Mesenchymal stem cell (in vitro differentiated cells and primary cell): Measurements from ENCODE around the gene SLC25A53.
"Not testable (repeated sequence)": the region's sequence is repeated elsewhere in the genome, so short reads cannot be mapped to it uniquely, and the experiment has no call there.

Experiments used
- DNase-seq: peaks from one replicate; pipeline ENCODE4 v3.0.0-alpha.2; 2013
- H2AFZ ChIP-seq: one replicate; pipeline ENCODE4 v1.6.1; 2013; ENCODE audit warnings: low read depth, mild to moderate bottlenecking, control low read depth, inconsistent platforms, low read length, moderate library complexity
- H2AK5ac ChIP-seq: 2 replicates; pipeline ENCODE4 v1.6.1; 2013; ENCODE audit warnings: low read length, moderate library complexity, mild to moderate bottlenecking, inconsistent platforms; ENCODE audit not compliant: severe bottlenecking
- H2BK120ac ChIP-seq: one replicate; pipeline ENCODE4 v1.6.1; 2013; ENCODE audit warnings: low read depth, mild to moderate bottlenecking, inconsistent platforms, low read length, moderate library complexity
- H2BK12ac ChIP-seq, 2 experiments: one replicate each; pipeline ENCODE4 v1.6.1; 2013; ENCODE audit warnings: inconsistent platforms in 2 of 2, low read length in 2 of 2, mild to moderate bottlenecking in 2 of 2, moderate library complexity in 2 of 2, control low read depth in 1 of 2
- H2BK15ac ChIP-seq: one replicate; pipeline ENCODE4 v1.6.1; 2013; ENCODE audit warnings: mild to moderate bottlenecking, low read depth, inconsistent platforms; ENCODE audit not compliant: poor library complexity, severe bottlenecking
- H2BK5ac ChIP-seq: 2 replicates; pipeline ENCODE4 v1.6.1; 2013; ENCODE audit warnings: low read depth, mild to moderate bottlenecking, low read length, control low read depth, inconsistent platforms; ENCODE audit not compliant: poor library complexity, severe bottlenecking
- H3K14ac ChIP-seq, 2 experiments: one replicate each; pipeline ENCODE4 v1.6.1; 2013; ENCODE audit warnings: inconsistent platforms in 2 of 2, low read length in 2 of 2, control low read depth in 1 of 2, mild to moderate bottlenecking in 1 of 2, moderate library complexity in 1 of 2
- H3K18ac ChIP-seq, 2 experiments: one replicate each; pipeline ENCODE4 v1.6.1; 2013; ENCODE audit warnings: inconsistent platforms in 2 of 2, low read length in 2 of 2, control low read depth in 1 of 2, low read depth in 1 of 2, mild to moderate bottlenecking in 1 of 2
- H3K23ac ChIP-seq, 2 experiments: one replicate each; pipeline ENCODE4 v1.6.1; 2013; ENCODE audit warnings: inconsistent platforms in 2 of 2, low read length in 2 of 2, mild to moderate bottlenecking in 2 of 2, moderate library complexity in 2 of 2, control low read depth in 1 of 2
- H3K27ac ChIP-seq: 2 replicates; pipeline ENCODE4 v1.5.1; 2013; ENCODE audit warnings: mild to moderate bottlenecking, moderate library complexity, low read length, control low read depth, inconsistent platforms; ENCODE audit not compliant: poor library complexity, severe bottlenecking
- H3K27me3 ChIP-seq, 2 experiments: 2 replicates each; pipeline versions ENCODE4 v1.6.1 to v1.7.0; 2013; ENCODE audit warnings: low read length in 2 of 2, mild to moderate bottlenecking in 2 of 2, moderate library complexity in 2 of 2, control low read depth in 1 of 2, inconsistent platforms in 1 of 2; ENCODE audit not compliant: control insufficient read depth in 1 of 2, insufficient read depth in 1 of 2
- H3K36me3 ChIP-seq, 2 experiments: 2 replicates each; pipeline versions ENCODE4 v1.6.1 to v1.7.0; 2013; ENCODE audit warnings: low read length in 2 of 2, control low read depth in 1 of 2, inconsistent platforms in 1 of 2, low read depth in 1 of 2, mild to moderate bottlenecking in 1 of 2; ENCODE audit not compliant: insufficient read depth in 2 of 2, control insufficient read depth in 1 of 2
- H3K4ac ChIP-seq, 2 experiments: one replicate each; pipeline ENCODE4 v1.6.1; 2013; ENCODE audit warnings: inconsistent platforms in 2 of 2, low read length in 2 of 2, mild to moderate bottlenecking in 2 of 2, moderate library complexity in 2 of 2, control low read depth in 1 of 2, low read depth in 1 of 2
- H3K4me1 ChIP-seq: 2 replicates; pipeline ENCODE4 v1.6.1; 2013; ENCODE audit warnings: low read depth, low read length, control low read depth; ENCODE audit not compliant: control insufficient read depth, insufficient read depth
- H3K4me2 ChIP-seq: 2 replicates; pipeline ENCODE4 v1.6.1; 2013; ENCODE audit warnings: low read length, mild to moderate bottlenecking, inconsistent platforms; ENCODE audit not compliant: poor library complexity, severe bottlenecking
- H3K4me3 ChIP-seq, 2 experiments: 2 replicates each; pipeline versions ENCODE4 v1.5.1 to v1.7.0; 2013; ENCODE audit warnings: low read length in 2 of 2, mild to moderate bottlenecking in 2 of 2, control low read depth in 1 of 2, low read depth in 1 of 2; ENCODE audit not compliant: insufficient read depth in 1 of 2
- H3K79me1 ChIP-seq: replicated peaks from 2 replicates; pipeline ENCODE4 v1.6.1; 2013; ENCODE audit warnings: mild to moderate bottlenecking, control low read depth, low read length, inconsistent platforms; ENCODE audit not compliant: poor library complexity, severe bottlenecking
- H3K9ac ChIP-seq: 2 replicates; pipeline ENCODE4 v1.7.0; 2013; ENCODE audit warnings: mild to moderate bottlenecking, low read length, moderate library complexity
- H3K9me3 ChIP-seq: 2 replicates; pipeline ENCODE4 v1.7.0; 2013; ENCODE audit warnings: mild to moderate bottlenecking, low read length; ENCODE audit not compliant: control insufficient read depth
- H4K8ac ChIP-seq: one replicate; pipeline ENCODE4 v1.6.1; 2013; ENCODE audit warnings: inconsistent platforms, mild to moderate bottlenecking, low read length, moderate library complexity
- H4K91ac ChIP-seq: one replicate; pipeline ENCODE4 v1.6.1; 2013; ENCODE audit warnings: mild to moderate bottlenecking, low read length, inconsistent platforms
- WGBS: methylation state at CpG from one replicate; pipeline ENCODE4 v1.1.7; 2013; ENCODE audit warnings: mixed read lengths; 5-methylcytosine and 5-hydroxymethylcytosine counted together

Gene SLC25A53

DNA sequence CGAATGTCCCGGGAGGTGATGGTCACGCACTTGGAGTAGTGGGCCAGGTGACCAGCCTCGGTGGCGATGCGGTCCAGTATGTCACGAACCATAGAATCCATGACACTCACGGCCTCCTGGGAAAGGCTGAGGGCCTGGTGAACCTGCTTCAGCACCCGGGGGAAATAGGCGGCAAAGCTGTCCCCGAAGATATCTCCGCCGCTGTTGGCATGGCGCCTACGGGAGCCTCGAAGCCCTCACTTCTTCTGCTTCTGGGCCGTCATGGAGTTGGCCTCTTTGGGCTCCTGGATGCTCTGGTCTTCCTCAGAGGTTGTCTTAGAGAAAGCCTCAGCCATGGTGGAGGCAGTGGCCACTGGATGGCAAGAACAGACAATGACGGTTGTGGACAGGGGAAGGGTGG is 94.2 kb downstream of the SLC25A53 start:
- not testable (repeated sequence) for H3K27me3 ChIP-seq, H3K14ac ChIP-seq, H2BK120ac ChIP-seq, H2AK5ac ChIP-seq, H3K36me3 ChIP-seq, H2BK12ac ChIP-seq, H3K27ac ChIP-seq, H3K4me3 ChIP-seq, H3K4ac ChIP-seq, H4K8ac ChIP-seq, H2BK5ac ChIP-seq, H3K9me3 ChIP-seq, H3K23ac ChIP-seq, H4K91ac ChIP-seq, H3K4me1 ChIP-seq, DNase-seq, H3K4me2 ChIP-seq, H2AFZ ChIP-seq, H3K18ac ChIP-seq, H2BK15ac ChIP-seq, H3K79me1 ChIP-seq, H3K9ac ChIP-seq
- no CpG with 5 or more reads among the region's 18 CpGs for WGBS

DNA sequence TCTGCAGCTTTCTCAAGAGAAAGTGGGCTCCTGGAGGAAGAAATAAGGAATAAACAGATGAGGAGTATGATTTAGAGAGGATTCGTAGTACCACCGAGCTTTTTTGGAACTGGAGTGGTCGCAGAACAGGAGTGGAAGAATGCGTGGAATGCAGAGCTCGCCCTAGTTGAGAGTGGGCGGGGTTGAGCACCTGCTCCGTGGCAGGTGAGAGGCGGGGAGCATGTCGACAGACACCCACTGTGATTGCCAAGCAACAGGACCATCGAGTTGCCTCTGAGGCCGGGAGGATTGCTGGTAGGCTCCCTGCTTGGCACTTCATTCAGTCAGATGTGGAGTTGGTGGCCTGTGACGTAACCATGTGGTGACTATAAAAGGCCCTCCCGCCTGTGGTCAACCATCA is 101.9 kb downstream of the SLC25A53 start:
- H3K23ac ChIP-seq, H3K4me2 ChIP-seq, H2BK15ac ChIP-seq, H3K27me3 ChIP-seq, H3K4me3 ChIP-seq, H3K79me1 ChIP-seq, H3K4ac ChIP-seq, H2BK120ac ChIP-seq, H4K91ac ChIP-seq, H3K14ac ChIP-seq, H2BK5ac ChIP-seq, H3K18ac ChIP-seq, H3K9ac ChIP-seq, H4K8ac ChIP-seq, H3K36me3 ChIP-seq, H3K4me1 ChIP-seq, DNase-seq, H3K9me3 ChIP-seq, H2BK12ac ChIP-seq, H2AFZ ChIP-seq, H2AK5ac ChIP-seq, H3K27ac ChIP-seq: not testable (repeated sequence)
- WGBS: no CpG with 5 or more reads among the region's 13 CpGs
